Putamen (tissue), 1 donor: ENCODE measurements around the gene UBE2J2.
"Not testable (repeated sequence)": the region's sequence is repeated elsewhere in the genome, so short reads cannot be mapped to it uniquely, and the experiment has no call there.

ENCODE experiments used
- DNase-seq: peaks from one replicate; pipeline ENCODE4 v3.0.0-alpha.2; 2016; ENCODE audit warnings: low spot score

The UBE2J2 gene

DNA sequence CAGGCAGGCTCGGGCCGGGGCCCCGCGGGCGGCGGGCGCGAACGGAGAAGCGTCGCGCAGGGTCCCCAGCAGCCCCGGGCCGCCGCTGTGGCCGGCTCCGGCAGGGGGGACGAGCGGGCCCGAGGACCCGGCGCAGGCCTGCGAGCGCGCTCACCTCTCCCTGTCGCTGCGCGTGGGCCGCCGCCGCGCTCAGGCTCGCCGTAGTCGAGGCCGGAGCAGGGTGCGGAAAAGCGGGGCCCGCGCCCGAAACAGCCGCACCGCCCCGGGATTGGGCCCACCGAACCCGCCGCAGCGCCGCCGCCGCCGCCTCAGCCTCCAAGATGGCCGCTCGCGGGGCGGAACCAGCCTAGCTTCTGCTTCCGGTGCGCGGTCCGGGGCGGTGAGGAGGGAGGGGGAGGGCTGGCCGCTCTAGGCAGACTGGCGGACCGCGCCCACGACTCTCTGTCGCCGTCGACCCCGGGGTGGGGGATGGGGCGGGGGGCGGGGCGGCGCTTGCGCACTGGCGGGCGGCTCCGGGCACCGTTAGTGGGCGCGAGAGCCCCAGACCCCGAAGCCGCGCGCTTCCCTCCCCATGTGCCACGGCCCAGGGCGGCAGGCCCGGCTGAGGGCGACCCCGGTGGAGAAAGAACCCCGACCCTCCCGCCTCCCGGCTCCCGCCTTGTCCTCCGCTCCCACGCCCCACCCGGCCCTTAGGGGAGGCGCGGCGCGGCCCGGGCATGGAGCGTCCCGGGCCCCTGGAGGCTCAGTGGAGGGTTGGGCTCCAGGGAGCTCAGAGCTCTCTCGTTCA, at the start of gene UBE2J2:
Gene UBE2J2, minus strand, starts transcription at position 343 of the 787 bp plus-strand sequence. CDS start 5,862 bp downstream, outside the sequence.
- DNase-seq: peak; percentile 92

DNA sequence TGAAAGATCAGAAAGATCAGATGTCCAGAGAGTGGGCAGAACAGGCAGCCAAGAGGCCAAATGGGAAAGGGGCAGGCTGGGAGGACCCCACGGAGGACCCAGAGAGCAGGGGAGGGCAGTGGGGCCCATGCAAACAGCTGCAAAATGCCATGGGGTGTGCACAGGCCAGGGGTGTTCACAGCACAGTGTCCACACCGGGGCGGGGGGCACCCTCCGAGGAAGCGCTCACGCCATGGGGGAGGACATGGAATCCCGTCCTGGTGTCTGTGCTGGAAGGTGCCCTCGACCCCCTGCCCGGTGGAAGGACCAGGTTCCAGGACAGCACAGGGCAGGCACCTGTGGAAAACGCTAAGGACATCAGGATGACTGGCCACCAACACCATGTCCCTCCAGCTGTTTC, 49.3 kb upstream of the UBE2J2 start:
- no peak for DNase-seq

DNA sequence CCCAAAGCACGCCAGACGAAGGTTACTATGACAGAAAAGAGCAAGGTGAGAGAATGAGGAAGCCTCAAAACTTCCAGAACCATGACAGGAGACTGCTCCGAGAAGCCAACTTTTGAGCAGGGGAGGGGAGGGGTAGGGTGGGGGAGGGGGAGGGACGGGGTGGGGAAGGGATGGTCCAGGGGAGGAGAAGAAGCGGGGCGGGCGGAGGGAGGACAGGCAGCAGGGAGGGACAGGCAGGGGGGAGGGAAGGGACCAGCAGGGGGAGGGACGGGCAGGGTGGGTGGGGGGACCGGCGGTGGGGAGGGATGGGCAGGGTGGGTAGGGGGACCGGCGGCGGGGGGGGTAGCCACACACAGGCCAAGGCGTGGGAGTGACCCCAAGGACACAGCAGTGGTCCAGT, 48.8 kb upstream of the UBE2J2 start:
- no peak for DNase-seq

DNA sequence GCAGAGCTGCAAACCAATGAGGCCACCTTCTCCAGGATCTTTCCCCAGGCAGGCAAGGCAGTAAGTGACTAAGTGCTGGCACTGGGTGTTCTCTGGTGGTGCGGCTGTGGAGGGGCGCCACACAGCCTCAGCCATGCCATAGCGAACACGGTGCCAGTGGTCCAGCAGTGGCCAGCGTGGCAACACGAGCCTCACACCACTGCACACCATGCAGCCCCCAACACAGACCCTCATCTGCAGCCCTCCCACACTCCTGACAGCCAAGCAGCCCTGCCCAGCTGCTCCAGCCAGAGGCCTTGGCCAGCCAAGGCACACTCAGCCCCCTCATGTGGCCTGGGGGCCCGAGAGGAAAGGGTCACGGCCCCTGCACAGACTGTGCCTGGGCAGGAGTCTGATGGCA, 47.8 kb upstream of the UBE2J2 start:
- no peak for DNase-seq

DNA sequence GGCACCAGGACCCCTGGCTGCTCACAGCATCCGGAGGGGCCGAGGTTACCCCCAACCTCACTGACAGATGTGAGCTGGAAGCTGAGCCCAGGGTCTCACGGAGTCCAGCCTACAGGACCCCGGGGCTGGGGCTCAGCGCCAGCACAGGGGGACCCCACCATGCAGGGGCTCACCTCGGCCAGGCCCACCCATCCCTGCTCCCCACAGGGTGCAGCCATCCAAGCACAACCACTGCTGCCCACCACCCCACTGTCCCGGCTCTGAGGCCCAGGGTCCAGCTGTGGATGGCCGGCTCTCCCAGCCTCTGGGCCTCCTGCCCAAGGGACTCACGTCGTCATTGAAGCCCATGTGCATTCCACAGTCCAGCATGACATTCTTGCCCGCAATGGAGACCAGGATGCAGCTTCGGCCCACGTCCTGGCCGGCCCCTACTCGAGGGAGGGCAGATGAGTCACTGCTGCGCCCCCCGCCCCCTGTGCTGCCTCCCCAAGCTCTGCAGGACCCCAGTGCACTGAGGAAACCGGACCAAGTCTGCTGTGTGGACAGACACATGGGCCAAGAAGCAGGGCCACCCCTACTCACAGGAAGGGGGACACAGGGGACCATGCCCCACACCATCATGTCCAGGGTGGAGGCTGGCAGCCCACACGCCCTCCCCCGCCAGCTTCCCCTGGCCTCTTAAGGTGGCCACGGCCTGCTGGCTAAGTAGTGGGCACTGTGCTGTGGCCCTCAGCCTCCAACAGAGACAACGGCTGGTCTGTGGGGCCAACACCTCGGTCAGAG, 47.2 kb upstream of the UBE2J2 start:
- no peak for DNase-seq

DNA sequence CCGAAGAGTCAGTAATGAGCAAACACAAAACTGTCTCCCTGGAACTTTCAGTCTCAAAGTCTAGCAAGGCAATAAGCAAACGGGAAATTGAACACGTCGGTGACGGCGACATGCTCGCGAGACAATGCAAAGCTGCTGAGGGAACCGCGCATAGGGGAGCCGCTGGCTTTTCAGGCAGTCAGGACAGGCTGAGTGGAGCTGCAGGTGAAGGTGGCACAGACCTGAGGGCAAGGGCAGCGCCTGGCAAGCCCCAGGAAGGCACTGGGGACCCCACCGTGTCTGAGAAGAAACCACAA, 45.9 kb upstream of the UBE2J2 start:
- no peak for DNase-seq

DNA sequence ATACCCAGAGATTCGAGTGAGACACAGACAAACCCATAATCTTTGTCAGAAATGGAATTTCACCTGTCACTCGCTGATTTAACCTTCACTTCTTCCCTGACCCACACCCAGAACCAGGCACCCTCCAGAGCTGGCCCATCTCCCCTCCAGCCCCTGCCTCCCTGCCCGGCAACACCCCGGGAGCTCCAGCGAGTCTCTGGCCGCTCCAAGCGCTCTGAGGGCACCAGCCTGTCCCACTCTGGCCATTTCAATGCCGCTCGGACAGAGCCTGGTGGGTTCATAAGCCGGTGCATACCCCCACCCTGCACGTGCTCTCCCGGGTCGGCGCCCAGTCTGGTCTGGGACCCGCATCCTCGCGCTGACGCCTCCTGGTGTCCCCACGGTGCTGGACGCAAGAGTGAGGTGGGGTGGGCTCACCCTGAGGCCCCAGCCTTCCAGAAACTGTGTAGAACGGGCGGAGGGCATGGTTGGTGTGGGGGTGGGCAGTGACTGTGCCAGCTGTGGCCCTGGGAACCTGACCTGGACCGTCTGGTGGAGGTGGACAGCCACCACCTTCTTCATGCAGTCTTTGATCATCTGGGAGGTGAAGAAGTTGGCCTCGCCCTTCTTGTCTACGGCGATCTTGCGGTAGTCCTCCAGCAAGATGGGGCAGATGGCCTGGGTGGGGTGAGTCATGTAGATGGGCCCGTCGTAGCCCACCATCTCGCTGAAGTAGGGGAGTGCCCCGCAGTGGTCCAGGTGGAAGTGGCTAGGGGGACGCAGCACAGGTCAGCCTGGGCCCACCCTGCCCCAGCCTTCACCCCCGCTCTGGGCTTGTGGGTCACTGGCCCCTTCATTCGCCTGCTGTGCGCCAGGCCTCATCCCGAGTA, 45.4 kb upstream of the UBE2J2 start:
- DNase-seq: no peak

DNA sequence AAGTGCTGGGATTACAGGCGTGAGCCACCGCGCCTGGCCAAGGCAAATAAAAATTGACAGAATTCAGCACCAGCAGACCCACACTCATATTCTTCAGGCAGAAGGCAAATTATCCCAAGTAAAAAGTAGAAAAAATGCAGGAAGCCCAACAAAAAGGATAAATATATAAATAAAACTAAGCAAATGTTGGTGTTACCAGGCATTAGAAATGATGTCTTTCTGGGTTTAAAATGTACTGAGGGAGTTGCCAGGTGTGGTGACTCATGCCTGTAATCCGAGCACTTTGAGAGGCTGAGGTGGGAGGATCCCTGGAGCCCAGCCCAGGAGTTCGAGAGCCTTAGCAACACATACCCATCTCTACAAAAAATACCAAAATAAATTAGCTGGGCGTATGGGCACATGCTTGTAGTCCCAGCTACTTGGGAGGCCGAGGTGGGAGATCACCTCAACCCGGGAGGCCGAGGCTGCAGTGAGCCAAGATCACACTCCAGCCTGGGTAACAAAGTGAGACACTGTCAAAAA, 44.5 kb upstream of the UBE2J2 start:
- peak; percentile 59 for DNase-seq

DNA sequence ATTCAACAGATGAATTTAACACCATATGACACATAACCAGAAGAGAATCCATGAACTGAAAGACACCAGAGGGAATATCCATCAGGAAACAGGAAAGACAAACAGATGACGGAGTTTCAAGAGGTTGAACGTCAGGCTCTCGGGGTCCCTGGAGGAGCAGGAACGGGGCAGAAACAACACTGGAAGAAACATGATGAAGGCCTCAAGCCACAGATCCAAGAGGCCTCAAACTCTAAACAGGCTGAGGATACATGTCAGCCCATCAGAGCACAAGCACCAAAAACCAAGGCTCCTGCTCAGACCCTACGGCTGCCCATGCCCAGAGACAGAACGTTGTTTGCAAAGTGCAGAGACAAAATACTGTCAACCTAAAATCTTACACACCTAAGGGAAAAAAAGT, 43.8 kb upstream of the UBE2J2 start:
- DNase-seq: no peak

DNA sequence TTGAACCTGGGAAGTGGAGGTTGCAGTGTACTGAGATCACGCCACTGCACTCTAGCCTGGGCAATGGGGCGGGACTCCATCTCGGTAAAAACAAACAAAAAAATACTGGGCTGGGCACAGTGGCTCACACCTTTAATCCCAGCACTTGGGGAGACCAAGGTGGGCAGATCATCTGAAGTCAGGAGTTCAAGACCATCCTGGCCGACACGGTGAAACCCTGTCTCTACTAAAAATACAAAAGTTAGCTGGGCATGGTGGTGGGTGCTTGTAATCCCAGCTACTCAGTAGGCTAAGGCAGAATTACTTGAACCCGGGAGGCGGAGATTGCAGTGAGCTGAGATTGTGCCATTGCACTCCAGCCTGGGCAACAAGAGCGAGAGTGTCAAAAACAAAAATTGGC, 42.5 kb upstream of the UBE2J2 start:
- DNase-seq: not testable (repeated sequence)

DNA sequence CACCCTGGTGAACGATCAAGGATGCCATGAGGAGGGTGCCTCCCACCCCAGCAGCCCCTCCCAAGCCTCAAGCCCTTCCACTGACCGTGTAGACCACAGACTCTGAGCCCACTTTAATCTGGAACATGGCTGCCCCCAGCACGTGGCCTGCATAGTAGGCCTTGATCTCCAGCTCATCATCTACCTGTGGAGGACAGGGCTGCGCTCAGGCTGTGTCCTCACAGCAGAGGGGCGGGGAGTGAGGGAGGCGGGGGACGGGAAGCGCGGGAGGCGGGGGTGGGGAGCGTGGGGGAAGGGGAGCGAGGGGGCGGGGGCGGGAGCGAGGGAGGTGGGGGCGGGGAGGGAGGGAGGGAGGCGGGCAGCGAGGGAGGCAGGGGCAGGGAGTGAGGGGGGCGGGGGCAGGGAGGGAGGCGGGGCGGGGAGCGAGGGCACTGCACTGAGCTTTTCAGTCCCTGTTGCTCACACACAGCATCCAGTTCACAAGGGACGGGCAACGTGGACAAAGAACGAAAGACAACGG, 41.8 kb upstream of the UBE2J2 start:
- no peak for DNase-seq

DNA sequence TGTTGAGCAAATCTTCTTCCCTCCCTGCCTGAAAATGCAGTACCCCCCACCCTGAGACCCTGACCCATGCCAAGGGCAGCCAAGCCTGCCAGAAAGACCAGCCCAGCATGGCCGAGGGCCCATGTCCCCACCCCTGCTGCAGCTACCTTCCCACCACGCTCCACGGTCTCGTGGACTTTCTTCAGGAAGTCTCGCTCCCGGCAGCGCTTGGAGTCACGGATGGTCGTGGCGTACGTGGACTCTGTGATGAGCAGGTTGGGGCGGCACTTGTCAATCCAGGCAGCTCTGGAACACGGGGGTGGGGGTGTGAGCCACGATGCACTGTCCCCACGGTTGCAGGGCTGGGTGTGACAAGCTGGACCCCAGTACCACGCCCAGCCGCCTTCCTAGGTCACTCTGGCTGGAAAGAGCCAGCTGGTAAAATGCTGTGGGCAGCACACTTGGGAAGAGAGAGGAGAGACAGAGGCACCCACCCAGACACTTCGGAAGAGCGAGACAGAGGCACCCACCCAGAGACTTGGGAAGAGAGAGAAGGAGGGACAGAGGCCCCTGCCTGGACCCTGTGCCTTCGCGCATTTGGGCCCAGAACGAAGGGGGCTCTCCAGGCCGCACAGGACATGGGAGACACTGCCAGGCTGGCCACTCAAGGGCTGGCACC, 41.2 kb upstream of the UBE2J2 start:
- DNase-seq: no peak

DNA sequence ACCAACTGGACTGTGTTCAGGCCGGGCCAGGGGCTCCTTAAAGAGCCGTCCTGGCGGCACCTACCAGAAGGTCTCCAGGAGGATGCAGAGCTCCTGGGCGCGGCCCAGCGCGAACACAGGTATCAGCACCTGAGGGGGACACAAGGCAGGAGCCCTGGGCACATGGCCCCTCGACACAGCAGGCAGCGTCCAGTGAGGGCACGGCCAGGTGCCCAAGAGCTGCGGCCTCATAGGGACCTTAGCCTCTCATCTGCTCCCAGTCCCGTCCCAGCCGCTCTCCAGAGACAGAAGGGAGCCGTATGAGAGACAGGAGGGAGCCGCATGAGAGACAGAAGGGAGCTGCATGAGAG, 40.6 kb upstream of the UBE2J2 start:
- no peak for DNase-seq

DNA sequence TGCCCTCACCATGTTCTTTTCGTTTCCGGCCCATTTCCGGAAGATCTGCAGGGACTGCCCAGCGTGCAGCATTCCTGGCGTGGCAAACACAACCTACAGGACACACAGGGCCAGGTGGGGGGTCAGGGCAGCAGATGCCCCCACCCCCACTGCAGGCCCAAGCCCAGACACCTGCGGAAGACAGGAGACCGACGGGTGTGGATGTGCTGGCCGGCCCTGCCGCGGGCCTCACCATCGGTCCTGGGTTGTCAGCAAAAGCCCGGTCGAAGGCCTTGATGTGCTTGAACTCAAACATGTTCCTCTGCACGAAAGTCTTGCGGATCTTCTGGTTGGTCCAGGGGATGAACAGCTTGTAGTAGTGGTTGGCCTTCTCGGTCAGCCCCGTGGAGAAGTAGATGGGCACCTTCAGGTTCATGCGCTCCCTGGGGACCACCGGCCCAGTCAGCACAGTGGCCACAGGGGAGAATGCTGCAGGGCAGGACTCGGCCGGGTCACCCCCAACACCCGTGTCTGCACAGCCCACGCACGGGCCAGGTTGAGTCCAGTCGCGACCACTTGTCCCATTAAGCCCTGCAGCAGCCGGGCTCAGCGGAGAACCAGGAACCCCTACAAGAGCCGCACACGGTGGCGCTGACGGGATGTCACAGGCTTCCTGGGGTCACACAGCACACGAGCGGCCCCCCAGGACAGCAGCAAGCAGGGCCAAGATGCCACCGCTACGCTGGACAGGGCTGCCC, 40.0 kb upstream of the UBE2J2 start:
- DNase-seq: no peak

DNA sequence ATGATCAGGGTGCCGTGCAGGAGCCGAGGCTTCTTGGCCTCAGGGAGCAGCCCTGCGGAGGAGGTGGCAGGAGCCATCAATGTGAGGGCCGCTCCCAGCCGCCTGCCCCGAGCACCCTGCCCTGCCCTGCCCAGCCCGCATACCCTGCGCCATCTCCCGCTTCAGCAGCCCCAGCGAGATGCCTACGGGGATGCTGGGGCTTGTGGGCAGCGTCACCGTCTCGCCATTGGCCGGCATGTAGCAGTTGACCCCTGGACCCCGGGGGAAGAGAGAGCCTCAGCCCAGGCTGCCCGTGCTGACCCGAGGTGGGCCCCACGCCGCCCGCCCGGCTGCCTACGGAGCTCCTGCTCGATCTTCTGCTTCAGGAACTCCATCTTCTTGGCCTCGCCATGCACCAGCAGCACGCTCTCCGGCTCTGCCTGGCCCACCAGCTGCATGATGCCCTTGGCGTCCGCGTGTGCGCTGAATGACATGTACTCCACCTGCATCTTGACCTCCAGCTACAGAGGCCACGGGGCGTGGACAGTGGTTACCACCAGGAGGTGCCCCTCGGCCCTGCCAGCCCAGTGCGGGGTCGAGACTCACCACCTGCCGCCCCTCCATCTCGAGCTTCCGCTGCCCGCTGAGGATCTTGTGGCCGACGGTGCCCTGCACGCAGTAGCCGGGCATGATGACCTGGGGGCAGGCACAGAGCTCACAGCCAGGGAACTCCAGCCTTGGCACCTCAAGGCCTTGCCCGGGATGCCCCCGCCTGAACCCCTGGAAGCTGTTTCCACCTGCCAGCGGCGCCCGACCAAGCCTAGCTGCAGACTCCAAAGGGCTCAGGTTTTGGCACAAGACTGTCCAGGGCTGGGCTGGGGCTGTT, 39.0 kb upstream of the UBE2J2 start:
- DNase-seq: no peak

DNA sequence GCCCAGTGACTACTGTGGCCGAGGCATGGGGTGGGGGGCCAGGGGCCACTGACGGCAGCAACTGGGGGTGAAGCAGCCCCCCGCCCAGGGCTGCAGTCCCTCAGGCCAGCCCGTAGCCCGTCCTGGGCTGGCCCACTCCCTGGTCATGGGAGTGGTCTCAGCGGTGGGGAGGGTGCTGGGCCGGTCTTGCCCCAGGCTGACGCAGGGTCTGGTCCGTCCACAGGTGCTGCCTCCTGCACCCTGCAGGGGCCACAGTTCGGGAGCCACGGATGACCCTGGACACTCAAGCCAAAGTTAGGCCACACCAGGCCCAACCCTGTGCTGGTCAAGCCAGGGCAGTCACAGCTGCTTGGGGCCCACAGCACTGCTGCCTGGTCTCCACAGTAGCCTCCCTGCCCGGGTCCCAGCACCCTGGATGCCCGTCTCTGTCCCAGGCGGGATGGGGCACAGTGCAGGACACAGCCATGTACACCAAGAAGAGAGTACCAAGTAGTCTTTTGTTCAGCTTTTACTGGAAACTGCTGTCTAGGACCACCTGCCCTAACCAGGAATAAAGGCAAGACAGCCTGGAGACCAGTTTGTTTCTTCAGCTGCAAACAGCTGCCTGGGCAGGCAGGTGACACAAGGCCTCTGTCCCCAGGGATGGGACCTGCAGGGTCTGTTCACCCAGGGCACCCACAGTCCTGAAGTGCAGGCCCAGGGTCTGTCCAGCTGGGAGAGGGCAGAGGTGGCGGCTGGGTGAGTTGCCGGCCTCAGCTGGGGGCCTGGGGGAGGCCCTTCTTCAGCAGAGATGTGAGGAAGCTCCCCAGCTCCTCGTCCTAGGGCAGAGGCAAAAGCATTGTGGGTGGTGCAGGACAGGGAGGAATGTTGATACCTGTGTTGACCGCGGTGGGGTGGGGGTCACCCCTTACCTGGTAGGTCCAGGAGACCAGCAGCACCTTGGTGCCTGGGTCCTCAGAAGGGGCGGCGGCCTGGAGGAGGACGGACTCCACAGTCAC, 37.8 kb upstream of the UBE2J2 start:
- no peak for DNase-seq

DNA sequence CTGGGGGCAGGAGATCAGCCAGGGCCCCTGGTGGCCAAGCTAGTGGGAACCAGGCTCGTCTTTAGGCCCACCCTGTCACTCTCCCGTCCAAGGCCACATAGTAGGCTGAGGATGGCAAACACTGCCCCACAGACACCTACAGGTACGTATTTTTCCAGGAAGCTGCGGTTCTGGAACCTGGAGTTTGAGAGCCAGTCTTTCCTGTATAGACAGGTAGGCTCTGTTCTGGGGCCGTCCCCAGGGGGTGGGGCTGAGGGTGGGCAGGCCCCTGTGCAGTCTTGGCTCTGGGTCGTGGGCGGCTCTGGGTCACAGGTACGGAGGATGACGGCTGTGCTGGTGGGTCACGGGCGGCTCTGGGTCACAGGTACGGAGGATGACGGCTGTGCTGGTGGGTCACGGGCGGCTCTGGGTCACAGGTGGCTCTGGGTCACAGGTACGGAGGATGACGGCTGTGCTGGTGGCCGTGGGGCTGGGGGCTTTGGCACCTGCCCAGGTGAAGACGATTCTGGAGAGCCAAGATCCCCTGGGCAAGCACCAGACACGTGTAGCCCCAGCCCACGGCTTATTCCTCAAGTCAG, 36.9 kb upstream of the UBE2J2 start:
- DNase-seq: no peak

DNA sequence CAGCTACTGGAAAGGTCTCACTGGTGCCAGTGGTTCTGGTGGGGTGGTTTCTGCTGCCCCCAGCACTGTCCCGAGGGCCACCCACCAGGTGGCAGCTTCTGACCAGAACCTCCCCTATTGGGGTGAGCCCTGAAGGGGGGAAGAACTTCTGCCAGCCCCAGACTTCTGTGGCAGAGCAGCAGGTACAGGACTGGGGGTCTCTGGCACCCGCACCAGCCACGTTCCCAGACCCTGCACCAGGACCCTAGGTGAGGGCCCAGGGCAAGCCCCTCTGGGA, 36.4 kb upstream of the UBE2J2 start:
- no peak for DNase-seq
